ENCODE data around the gene ATG101.

The ATG101 gene

DNA sequence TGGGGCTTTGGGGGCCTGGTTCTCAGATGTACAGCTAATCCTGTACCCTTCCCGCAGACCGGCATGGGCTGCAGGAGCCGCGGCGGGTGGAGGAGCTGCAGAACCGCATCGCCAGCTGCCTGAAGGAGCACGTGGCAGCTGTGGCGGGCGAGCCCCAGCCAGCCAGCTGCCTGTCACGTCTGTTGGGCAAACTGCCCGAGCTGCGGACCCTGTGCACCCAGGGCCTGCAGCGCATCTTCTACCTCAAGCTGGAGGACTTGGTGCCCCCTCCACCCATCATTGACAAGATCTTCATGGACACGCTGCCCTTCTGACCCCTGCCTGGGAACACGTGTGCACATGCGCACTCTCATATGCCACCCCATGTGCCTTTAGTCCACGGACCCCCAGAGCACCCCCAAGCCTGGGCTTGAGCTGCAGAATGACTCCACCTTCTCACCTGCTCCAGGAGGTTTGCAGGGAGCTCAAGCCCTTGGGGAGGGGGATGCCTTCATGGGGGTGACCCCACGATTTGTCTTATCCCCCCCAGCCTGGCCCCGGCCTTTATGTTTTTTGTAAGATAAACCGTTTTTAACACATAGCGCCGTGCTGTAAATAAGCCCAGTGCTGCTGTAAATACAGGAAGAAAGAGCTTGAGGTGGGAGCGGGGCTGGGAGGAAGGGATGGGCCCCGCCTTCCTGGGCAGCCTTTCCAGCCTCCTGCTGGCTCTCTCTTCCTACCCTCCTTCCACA is 11.0 kb upstream of the ATG101 start:
- no peak for DNase-seq

DNA sequence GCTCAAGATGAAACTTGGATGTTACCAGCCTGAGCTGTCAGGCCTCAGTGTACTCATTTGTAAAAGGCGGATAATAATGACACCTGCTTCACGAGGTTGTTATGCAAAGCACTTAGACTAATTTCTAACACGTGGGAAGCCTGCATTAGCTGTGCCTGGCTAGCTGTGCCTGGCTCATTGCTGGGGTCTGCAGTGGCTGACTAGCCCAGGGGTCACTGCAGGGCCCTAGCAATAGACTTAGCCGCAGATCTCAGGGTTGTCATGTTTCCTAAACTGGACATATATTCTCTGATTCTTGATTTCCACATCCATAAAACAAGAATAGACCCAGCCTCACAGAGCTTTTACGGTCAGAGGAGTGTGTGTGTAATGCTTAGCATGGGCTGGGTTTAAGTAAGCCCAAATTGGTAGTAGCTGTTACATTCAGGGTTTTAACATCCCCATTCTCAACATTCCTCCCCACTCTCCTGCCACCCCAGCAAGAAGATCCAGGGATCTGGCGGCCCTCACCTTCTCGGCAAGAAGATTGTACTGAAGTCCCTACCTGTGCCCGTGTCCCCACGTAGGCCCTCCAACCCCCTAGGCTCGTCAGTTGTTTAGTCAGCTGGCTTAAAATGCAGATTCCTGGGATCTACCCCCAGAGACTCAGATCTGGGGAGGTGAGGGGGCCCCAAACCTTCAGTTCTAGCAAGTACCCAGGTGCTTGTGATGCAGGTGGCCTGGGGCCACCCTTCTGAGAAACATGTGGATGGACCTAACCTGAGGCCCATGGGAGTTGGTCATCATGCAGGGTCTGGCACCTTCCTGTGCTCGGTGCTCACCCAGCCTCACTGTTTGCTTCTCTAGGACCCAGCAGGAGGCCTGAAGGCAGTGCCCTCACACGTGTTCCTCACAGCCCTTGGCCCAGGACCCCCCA is 9.9 kb upstream of the ATG101 start:
- no peak for DNase-seq

DNA sequence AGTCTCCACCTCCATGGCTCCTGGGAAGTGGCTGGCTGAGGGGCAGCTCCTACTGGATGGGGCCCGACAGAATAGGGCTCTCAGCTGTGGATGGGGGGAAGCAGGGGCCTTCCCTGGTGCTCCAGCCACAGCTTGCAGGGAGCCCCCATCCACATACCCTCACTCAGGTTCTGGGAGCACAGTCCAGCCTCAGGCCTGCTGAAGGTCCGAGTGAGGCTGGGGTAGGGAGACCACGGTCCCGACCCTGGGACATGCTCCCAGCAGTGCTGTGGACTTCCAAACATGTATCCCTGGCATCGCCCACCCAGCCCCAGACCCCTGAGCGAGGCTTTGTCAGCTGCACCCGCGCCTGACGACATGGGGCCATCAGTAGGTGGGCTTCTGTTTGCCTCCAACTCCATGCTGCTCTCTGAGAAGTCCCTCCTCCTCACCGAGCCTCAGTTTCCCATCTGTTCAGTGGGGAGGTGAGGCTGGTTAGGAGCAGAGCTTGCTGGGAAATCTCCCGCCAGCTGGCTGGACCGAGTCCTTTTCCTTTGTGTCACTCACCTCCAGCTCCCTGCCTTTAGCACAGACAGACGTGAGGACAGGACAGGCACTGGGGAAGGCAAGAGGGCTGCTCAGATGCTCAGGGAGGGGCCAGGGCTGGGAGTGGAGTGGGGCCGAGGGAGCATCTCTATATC is 9.1 kb upstream of the ATG101 start:
- DNase-seq = no peak

DNA sequence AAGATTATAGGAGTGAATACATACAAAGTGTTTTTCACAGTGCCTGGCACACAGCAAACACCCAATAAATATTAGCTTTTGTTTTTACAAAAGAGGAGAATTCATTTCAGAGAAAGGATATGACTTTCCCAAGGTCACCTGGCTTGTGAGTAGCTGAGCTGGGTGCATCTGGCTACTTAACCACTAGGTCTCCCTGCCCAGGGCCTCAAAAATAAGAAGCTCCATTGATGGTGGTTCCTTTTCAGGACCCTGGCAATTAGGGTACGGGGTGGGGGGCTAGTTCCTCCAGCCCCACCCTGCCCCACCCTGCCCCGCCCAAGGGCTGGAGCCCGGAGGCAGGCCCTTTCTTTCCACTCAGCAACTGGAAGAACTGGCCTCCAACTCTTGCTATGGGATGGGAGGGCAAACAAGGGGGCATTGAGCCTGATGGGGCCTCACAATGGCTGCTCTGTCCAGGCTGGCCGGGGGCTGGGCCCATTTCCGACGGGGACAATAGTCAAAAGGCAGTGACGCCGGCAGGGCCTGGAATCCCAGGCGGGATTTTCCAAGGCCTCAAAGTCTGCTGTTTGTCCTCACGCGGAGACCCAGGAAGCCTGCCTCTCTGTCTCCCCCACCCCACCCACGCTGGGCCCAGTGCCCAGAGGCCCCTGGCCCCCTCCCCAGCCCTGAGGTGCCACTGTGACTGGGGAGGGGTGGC is 8.2 kb upstream of the ATG101 start:
- no peak for DNase-seq

DNA sequence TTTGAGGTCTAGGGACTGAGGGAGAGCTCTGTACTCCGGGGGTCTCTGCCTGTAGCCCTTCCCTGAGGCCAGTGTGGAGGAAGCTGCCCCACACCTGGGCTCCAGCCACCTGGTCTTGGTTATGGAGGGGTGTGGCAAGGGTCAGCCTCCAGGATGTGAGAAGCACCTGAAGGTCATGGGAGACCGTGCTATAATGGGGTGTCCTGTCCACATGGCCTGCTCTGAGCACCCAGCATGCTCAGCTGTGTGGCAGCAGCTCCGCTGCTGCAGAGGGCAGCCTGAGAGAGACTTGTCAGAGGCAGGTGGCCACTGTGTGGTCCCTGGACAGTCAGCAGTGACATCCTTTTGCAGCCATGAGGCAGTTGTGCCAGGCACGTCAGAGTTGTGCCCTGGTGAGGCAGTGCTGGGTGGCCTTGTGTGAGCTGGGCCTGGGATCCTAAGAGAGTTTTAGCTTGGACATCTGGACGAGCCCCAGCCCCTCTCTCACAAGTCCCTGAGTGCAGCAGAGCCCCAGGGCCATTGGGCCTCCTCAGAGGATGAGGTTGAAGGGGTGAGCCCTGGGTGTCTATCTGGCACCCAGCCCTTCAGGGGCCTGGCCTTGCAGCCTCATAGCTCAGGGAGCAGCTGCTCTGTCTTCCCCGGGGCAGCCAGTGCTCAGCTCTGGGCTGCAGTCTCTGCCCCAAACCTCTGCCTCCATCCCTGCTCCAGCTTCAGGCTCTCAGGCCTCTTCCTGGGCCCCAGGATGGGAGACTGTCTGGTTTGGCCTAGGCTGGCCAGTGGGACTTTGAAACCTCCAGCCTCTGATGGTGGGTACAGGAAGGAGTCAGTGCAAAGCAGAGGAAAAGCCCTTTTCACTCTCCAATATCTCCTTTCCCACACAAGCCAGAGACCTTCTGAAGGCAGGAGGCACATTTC is 7.4 kb upstream of the ATG101 start:
- no peak for DNase-seq

DNA sequence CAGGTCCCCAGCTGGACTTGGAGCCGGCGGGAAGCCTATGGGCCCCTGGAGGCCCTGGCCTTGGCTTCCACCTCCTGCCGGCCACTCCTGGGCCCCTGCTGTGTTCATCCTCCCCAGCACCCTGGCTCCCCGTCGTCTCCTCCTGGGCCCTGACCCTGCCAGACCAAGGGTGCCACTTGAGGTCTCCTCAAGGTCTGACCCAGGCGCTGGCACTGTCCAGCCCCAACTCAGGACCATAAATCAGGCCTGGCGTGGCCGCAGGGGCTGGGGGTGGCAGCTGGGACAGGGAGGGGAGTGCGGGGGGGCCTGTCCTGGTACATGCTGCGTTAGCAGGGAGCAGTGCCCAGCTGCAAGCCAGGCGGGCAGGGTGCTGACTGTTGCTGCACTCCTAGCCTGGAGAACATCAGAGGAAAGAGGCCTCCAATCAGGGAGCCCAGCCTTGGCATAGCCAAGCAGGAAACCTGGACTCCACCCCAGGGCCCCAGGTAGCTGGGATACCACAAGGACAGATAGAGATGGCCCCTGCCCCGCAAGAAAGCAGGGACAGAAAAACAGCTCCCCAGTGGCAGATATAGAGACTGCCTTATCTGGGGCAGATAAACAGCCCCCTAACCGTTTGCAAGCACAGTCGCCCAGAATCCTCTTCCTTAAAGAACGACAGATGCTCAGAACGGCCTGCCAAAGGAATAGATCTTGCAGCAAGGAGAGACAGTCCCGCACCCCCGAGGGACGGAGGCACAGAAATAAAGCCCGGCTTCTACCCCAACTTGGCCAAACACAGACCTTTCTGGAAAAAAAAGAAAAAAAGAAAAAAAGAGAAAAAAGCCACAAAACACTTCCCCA is 6.5 kb upstream of the ATG101 start:
- DNase-seq = no peak

DNA sequence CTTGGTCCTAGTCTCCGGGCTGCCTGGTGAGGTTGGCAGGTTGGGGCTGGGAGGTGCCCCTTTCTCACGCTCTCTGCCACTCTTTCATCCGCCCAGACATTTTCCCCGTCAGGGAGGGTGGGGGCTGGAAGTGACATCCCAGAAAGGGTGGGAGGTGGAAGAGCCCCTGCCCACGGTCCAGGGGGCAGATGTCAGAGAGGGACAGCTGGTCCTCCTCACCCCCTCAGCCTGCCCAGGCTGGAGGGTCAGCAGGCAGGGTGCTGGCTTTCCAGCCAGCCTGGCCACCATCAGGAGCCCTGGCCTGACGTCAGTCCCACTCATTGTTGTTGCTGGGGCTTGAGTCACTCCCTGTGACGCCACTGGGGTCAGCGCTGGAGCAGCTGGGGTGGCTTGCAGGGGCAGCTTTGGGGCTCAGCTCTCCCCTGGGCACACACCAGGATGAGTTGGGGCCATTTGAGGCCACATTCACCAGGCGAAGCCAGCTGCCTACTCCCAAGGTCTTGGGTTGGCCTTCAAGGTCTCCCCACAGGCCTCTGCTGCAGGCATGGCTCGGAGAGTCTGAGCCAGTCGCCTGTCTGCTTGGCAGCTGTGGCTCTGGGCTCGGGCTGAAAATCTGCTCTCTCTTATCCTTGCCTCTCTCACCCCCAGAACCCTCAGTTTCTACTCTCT is 5.7 kb upstream of the ATG101 start:
- no peak for DNase-seq

DNA sequence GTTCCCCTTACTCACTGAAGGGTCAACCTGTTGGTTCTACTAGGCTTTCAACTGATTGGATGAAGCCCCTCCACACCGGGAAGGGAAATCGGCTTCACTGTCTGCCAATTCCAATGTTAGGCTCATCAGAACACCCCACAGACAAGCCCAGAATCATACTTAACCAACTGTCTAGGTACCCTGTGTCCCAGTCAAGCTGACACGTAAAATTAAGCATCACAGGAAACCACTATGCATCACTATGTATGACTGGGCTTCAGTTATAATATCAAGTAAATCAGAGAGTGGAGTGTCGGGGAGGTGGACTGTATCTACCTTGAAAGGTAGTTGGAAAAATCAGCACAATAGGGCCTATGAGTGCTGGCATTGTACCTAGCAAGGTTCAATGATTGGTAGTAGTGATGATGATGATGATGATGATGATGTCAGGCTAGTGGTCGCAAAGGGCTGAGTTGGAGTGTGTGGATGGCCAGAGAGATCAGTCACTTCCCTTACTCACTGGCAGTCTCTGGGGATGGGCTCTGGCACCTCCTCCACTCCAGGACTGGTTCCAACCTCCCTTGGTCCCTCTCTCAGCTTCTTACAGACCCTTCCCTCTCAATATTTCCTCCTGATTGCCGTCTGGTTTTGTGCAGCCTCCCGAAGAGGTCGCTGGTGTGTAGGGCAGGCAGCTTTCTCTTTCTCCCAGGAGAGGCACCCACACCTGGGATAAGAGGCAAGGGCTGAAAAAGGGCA is 3.3 kb upstream of the ATG101 start:
- DNase-seq = no peak

DNA sequence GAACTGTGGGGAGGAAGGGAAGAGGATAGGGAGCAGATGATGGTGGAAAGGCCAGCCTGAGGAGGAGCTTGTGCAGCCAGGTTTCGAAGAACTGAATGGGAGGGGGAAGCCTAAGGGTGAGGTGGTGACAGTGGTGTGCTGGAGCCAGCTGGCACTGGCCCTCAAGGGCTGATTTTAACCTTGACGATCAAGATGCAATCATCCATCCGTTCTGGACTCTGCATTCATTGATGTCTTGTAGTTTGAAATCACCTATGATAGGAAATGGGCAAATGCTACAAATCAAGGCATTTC is 2.8 kb upstream of the ATG101 start:
- DNase-seq = no peak

DNA sequence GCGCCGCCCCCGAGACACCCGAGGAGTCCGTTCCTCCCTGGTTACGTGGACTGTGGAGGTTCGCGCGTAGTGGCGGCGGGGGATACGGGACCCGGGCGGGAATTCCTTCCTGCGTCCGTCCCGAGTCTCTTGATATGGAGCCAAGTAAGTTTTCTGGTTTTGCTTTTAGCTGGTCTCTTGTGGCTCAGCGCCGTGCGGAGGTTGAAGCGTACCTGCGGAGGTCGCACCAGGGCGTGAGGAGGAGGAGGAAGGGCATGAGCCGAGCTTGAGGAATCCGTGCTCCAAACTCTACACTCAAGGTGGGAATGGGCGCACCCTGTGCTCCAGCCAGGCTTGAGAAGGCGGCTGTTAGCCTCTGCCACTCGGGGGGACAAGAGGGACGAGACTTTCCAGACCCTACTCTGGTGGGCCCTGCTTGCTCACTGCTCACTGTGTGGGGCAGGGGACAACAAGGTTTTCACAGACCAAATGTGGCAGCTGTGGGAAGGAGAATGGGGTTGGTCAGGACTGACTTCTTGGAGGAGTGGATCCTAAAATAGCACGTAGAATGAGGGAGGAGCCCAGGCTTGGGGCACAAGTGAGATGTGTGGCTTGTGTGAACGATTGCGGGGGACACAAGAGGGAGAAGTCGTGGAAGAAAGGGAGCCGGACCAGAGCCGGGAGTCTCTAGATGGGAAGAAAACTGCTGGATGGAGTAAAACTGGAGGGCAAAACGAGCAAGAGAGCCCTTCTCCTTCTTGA is 577 bp downstream of the ATG101 start:
- no peak for DNase-seq

DNA sequence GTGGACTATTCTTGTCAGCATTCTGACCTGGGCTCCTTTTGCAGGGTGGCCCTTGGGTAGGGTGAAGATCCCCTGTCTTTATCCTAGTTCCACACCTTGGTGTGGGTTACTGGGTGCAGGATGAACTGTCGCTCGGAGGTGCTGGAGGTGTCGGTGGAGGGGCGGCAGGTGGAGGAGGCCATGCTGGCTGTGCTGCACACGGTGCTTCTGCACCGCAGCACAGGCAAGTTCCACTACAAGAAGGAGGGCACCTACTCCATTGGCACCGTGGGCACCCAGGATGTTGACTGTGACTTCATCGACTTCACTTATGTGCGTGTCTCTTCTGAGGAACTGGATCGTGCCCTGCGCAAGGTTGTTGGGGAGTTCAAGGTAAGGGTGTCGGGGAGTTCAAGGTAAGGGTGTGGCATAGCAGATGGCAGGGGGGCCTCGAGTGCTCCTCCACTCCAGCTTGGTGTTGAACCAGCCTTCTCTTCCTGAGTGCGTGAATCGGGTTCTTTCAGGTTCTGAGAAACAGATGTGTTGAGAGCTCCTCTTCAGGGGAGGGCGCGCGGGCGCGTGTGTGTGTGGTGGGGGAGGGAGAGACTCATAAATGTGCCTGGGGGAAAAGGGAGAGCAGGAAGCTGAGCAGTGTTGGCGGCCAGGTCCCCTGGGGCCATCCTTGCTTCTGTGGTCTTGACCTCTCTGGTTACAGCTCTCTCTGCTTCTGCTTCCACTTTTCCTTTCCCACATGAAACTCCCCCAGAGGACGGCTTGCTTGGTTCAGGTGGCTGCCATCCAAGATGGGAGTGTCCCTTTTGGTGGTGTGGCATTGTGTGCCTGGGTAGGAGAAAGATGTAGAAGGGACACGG is 4.0 kb downstream of the ATG101 start:
- DNase-seq = no peak

DNA sequence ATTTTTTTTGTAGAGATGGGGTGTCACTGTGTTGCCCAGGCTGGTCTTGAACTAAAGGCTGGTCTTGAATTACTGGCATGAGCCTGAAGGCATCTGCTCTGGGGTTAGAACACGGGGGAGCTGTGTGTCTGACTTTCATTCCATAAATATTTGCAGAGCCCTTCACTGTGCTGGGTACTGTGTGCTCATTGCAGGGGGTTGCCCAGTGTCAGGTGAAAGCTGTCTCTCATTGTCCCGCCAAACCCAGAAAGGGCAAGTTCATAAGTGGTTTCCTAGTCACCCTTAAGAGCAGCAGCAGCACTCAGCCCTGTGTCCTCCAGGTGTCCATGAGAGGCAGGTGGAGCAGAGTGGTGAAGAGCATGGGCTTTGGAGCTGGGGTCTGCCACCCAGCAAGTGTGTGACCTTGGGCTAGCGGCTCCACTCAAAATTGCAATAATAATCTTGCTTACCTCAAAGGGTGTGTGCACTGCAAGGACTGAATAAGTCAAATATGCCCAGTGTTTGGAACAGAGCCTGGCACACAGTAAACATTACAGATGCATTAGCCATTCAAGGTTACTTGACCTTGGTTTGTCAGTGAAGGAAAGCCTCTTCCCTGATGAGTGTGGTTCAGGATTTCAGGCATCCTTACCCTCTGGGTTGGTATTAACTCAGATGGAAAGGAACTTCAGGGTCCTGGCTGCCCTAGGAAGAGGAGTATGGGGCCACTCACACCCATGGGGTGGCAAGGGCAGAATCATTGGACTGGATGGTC is 5.4 kb downstream of the ATG101 start:
- no peak for DNase-seq

DNA sequence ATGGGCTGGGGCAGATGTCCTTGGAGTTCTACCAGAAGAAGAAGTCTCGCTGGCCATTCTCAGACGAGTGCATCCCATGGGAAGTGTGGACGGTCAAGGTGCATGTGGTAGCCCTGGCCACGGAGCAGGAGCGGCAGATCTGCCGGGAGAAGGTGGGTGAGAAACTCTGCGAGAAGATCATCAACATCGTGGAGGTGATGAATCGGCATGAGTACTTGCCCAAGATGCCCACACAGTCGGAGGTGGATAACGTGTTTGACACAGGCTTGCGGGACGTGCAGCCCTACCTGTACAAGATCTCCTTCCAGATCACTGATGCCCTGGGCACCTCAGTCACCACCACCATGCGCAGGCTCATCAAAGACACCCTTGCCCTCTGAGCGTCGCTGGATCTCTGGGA is 7.0 kb downstream of the ATG101 start:
- DNase-seq = no peak

DNA sequence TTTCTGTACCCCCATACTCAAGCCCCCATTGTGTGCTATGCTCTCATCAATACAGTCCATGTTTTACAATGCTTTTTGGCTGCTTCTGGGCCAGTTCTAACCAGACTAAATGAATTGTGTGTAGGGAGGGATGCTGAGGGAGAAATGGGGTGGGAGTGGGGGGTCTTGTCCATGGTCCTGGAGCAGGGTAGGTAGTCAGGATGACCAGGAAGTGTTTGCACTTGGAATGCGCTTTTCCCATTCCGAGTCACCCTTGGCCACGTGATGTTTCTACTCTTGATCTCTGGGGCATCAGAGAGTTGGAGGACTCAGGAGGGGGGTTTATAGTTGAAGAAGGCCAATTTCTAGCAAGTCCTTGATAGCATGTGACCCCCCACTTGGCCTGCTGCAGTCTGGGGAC is 8.5 kb downstream of the ATG101 start:
- no peak for DNase-seq

DNA sequence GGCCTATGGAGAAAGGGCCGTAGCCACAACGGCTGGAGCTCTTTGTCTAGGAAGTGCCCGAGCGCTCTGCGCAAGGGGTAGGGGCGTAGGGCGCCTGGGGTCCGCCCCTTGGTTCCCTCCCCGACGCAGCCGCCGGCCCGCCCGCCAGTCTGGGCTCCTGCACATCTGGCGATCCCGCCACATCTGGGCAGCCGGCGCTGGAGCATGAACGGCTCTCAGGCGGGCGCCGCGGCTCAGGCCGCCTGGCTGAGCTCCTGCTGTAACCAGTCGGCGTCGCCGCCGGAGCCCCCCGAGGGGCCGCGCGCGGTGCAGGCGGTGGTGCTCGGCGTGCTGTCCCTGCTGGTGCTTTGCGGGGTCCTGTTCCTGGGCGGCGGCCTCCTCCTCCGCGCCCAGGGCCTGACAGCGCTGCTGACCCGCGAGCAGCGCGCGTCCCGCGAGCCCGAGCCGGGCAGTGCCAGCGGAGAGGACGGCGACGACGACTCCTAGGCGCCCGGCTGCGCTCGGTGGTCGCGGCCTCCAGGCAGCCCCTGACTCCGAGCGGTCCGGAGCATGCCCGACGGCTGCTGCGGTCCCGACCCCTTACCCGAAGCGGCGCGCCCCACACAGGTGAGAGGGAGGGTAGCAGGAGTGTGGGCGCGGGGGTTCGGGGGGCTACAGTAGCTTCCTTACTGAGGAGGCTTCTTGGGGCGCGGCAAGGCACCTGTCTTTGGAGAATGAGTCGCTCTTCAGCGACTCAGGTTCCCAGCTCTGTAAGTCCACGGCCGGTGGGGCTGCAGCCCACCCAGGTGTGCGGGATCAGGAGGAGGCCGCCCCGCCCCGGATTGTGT is 10.0 kb downstream of the ATG101 start, which contains the start of gene SMIM41:
Gene SMIM41, plus strand, starts transcription at position 129 of the 827 bp plus-strand sequence. Its CDS starts 76 bp downstream, at position 205.
- no peak for DNase-seq
